IMR-90 (cell line): ENCODE results near the gene MDH1B. TPM values are rescaled to one million over a fixed set of nuclear protein-coding genes. Genes with fewer than 3 reads are reported as not detected.

Experiments used
- ATAC-seq: fragments of 200-7000 bp; cut with Tn5 transposase; 2 replicates; pipeline ENCODE4 v1.9.1; 2020; ENCODE audit warnings: low read depth, mild to moderate bottlenecking, moderate library complexity
- BruUV-seq: library from RNA; stranded (reverse); fragments of 400-500 nt; replicated peaks from 2 replicates; lab custom pipeline; 2021; lab: Mats Ljungman, UMichigan
- CTCF ChIA-PET: fragments of 300-600 bp; formaldehyde crosslinking; extraction: SDS; loops from one replicate; lab custom pipeline; 2021; ENCODE audit warnings: antibody characterized with exemption; lab: Yijun Ruan, JAX
- POLR2A ChIA-PET: fragments of 300-600 bp; sonication (Branson Sonifier 250); formaldehyde crosslinking; loops from one replicate; lab custom pipeline; 2022; ENCODE audit warnings: antibody characterized with exemption; ENCODE audit not compliant: unreplicated experiment; lab: Charles Lee
- DNase-seq: peaks from one replicate; pipeline ENCODE4 v3.0.0; 2013
- H2AFZ ChIP-seq: replicated peaks from 2 replicates; pipeline ENCODE3; 2013; ENCODE audit warnings: low read length, mild to moderate bottlenecking; ENCODE audit not compliant: poor library complexity
- H2AK5ac ChIP-seq: 2 replicates; pipeline ENCODE4 v1.6.1; 2013; ENCODE audit warnings: low read depth, low read length, inconsistent platforms
- H2AK9ac ChIP-seq: replicated peaks from 2 replicates; pipeline ENCODE3; 2013; ENCODE audit warnings: mild to moderate bottlenecking, low read depth, low read length, moderate library complexity; ENCODE audit not compliant: poor library complexity
- H2BK120ac ChIP-seq: 2 replicates; pipeline ENCODE4 v1.6.1; 2013; ENCODE audit warnings: low read depth, low read length, inconsistent platforms
- H2BK15ac ChIP-seq: 3 replicates; pipeline ENCODE4 v1.6.1; 2013; ENCODE audit warnings: low read depth, low read length, inconsistent platforms
- H2BK20ac ChIP-seq: 2 replicates; pipeline ENCODE4 v1.6.1; 2013; ENCODE audit warnings: low read depth, mild to moderate bottlenecking, inconsistent platforms, low read length, moderate library complexity
- H2BK5ac ChIP-seq: 2 replicates; pipeline ENCODE4 v1.6.1; 2013; ENCODE audit warnings: mild to moderate bottlenecking, low read depth, low read length, inconsistent platforms; ENCODE audit not compliant: poor library complexity, severe bottlenecking
- H3K14ac ChIP-seq: replicated peaks from 2 replicates; pipeline ENCODE4 v1.6.1; 2013; ENCODE audit warnings: low read depth, low read length, inconsistent platforms
- H3K18ac ChIP-seq: 2 replicates; pipeline ENCODE4 v1.6.1; 2013; ENCODE audit warnings: low read depth, low read length, control low read depth
- H3K23ac ChIP-seq: 2 replicates; pipeline ENCODE4 v1.6.1; 2013; ENCODE audit warnings: low read depth, low read length, inconsistent platforms
- H3K27ac ChIP-seq: 2 replicates; pipeline ENCODE4 v1.5.1; 2013; ENCODE audit warnings: mild to moderate bottlenecking, control low read depth, low read length; ENCODE audit not compliant: insufficient read depth
- H3K27me3 ChIP-seq: 2 replicates; pipeline ENCODE4 v1.6.1; 2013; ENCODE audit warnings: low read length; ENCODE audit not compliant: control insufficient read depth, insufficient read depth
- H3K36me3 ChIP-seq: 2 replicates; pipeline ENCODE4 v1.6.1; 2013; ENCODE audit warnings: low read length, mixed read lengths; ENCODE audit not compliant: control insufficient read depth, insufficient read depth
- H3K4ac ChIP-seq: 2 replicates; pipeline ENCODE4 v1.6.1; 2013; ENCODE audit warnings: low read depth, low read length, inconsistent platforms
- H3K4me1 ChIP-seq: 2 replicates; pipeline ENCODE4 v1.6.1; 2013; ENCODE audit warnings: low read length, mixed read lengths; ENCODE audit not compliant: control insufficient read depth, insufficient read depth
- H3K4me2 ChIP-seq: 2 replicates; pipeline ENCODE4 v1.6.1; 2013; ENCODE audit warnings: low read depth, mild to moderate bottlenecking, control low read depth, low read length, moderate library complexity
- H3K4me3 ChIP-seq: 2 replicates; pipeline ENCODE4 v1.5.1; 2013; ENCODE audit warnings: low read depth, mild to moderate bottlenecking, control low read depth, low read length, moderate library complexity; ENCODE audit not compliant: insufficient read depth
- H3K56ac ChIP-seq: 2 replicates; pipeline ENCODE4 v1.6.1; 2013; ENCODE audit warnings: low read length, inconsistent platforms; ENCODE audit not compliant: insufficient read depth; ENCODE audit errors: extremely low read depth
- H3K79me1 ChIP-seq, 2 experiments: 2 replicates each; pipeline ENCODE4 v1.6.1; 2013; ENCODE audit warnings: low read length in 2 of 2, inconsistent platforms in 1 of 2, low read depth in 1 of 2
- H3K9ac ChIP-seq: 2 replicates; pipeline ENCODE4 v1.6.1; 2013; ENCODE audit warnings: low read depth, low read length, control low read depth
- H3K9me1 ChIP-seq: 2 replicates; pipeline ENCODE4 v1.6.1; 2013; ENCODE audit warnings: low read length, inconsistent platforms; ENCODE audit not compliant: insufficient read depth
- H3K9me3 ChIP-seq: 2 replicates; pipeline ENCODE4 v1.6.1; 2013; ENCODE audit warnings: low read length; ENCODE audit not compliant: control insufficient read depth, insufficient read depth
- H4K20me1 ChIP-seq: 2 replicates; pipeline ENCODE4 v1.6.1; 2013; ENCODE audit warnings: low read length, inconsistent platforms; ENCODE audit not compliant: insufficient read depth
- H4K5ac ChIP-seq: 2 replicates; pipeline ENCODE4 v1.6.1; 2013; ENCODE audit warnings: mild to moderate bottlenecking, low read depth, low read length, control low read depth
- H4K8ac ChIP-seq, 2 experiments: 2 replicates each; pipeline ENCODE4 v1.6.1; 2013; ENCODE audit warnings: low read depth in 2 of 2, low read length in 2 of 2, control low read depth in 1 of 2, inconsistent platforms in 1 of 2
- H4K91ac ChIP-seq: 2 replicates; pipeline ENCODE4 v1.6.1; 2013; ENCODE audit warnings: low read depth, low read length, inconsistent platforms; ENCODE audit not compliant: insufficient read depth
- BHLHE40 ChIP-seq: fragments of 150-350 bp; IDR thresholded peaks from 2 replicates; pipeline ENCODE4 v1.6.1; 2016; ENCODE audit warnings: mild to moderate bottlenecking, low read depth, low read length
- CEBPB ChIP-seq: IDR thresholded peaks from 2 replicates; pipeline ENCODE4 v1.6.1; 2012; ENCODE audit warnings: low read depth, low read length, improper control_type of control experiment
- CHD1 ChIP-seq: IDR thresholded peaks from 2 replicates; pipeline ENCODE4 v1.6.1; 2012; ENCODE audit warnings: low read depth, low read length, improper control_type of control experiment
- CTCF ChIP-seq: conservative IDR thresholded peaks from 2 replicates; pipeline ENCODE4 v1.5.1; 2012; ENCODE audit warnings: mild to moderate bottlenecking, low read depth, low read length, improper control_type of control experiment
- ELK1 ChIP-seq: fragments of 150-350 bp; IDR thresholded peaks from 2 replicates; pipeline ENCODE4 v1.6.1; 2016; ENCODE audit warnings: low read depth, mild to moderate bottlenecking, low read length, moderate library complexity, borderline replicate concordance
- FOS ChIP-seq: fragments of 150-350 bp; IDR thresholded peaks from 2 replicates; pipeline ENCODE4 v1.6.1; 2016; ENCODE audit warnings: low read depth, low read length
- MAFK ChIP-seq: IDR thresholded peaks from 2 replicates; pipeline ENCODE4 v1.6.1; 2012; ENCODE audit warnings: low read depth, low read length, improper control_type of control experiment
- MAZ ChIP-seq: IDR thresholded peaks from 2 replicates; pipeline ENCODE4 v1.6.1; 2012; ENCODE audit warnings: low read depth, mild to moderate bottlenecking, low read length, improper control_type of control experiment, moderate library complexity, borderline replicate concordance
- MXI1 ChIP-seq: IDR thresholded peaks from 2 replicates; pipeline ENCODE4 v1.6.1; 2012; ENCODE audit warnings: low read depth, mild to moderate bottlenecking, low read length, moderate library complexity, borderline replicate concordance
- NFE2L2 ChIP-seq: fragments of 150-350 bp; IDR thresholded peaks from 2 replicates; pipeline ENCODE4 v1.6.1; 2016; ENCODE audit warnings: low read depth, mild to moderate bottlenecking, low read length
- POLR2A ChIP-seq: IDR thresholded peaks from 2 replicates; pipeline ENCODE4 v1.6.1; 2012; ENCODE audit warnings: mild to moderate bottlenecking, low read depth, low read length
- RAD21 ChIP-seq: IDR thresholded peaks from 2 replicates; pipeline ENCODE4 v1.6.1; 2012; ENCODE audit warnings: low read length, improper control_type of control experiment
- RCOR1 ChIP-seq: IDR thresholded peaks from 2 replicates; pipeline ENCODE4 v1.6.1; 2012; ENCODE audit warnings: mild to moderate bottlenecking, low read length, improper control_type of control experiment; ENCODE audit not compliant: insufficient replicate concordance
- RFX5 ChIP-seq: IDR thresholded peaks from 2 replicates; pipeline ENCODE4 v1.8.0; 2012; ENCODE audit warnings: low read depth, mild to moderate bottlenecking, low read length, moderate library complexity
- SMC3 ChIP-seq: fragments of 150-350 bp; IDR thresholded peaks from 2 replicates; pipeline ENCODE4 v1.6.1; 2016; ENCODE audit warnings: low read depth, mild to moderate bottlenecking, antibody characterized with exemption, low read length, moderate library complexity
- USF2 ChIP-seq: fragments of 150-350 bp; IDR thresholded peaks from 2 replicates; pipeline ENCODE4 v1.6.1; 2017; ENCODE audit warnings: mild to moderate bottlenecking, antibody characterized with exemption, low read length, low read depth
- WGBS, 2 experiments: methylation state at CpG; one replicate each; pipeline versions ENCODE4 v1.1.5 to v1.1.7; 2013; ENCODE audit warnings: missing lambda C conversion rate in 2 of 2; ENCODE audit not compliant: insufficient read length in 1 of 2; ENCODE audit errors: extremely low coverage in 2 of 2; 5-methylcytosine and 5-hydroxymethylcytosine counted together
- dilution Hi-C: fragments of 300-500 bp; cut with HindIII; formaldehyde crosslinking; loops from one replicate; pipeline ENCODE4 v1.14.3; 2018; ENCODE audit warnings: low sequenced_read_pairs; ENCODE audit not compliant: unreplicated experiment
- in situ Hi-C: fragments of 300-500 bp; cut with MboI; formaldehyde crosslinking; loops from 3 replicates; pipeline ENCODE4 v1.14.3; 2019; ENCODE audit warnings: low sequenced_read_pairs, inconsistent platforms, mixed read lengths
- intact Hi-C: fragments of 100-400 bp; cut with micrococcal nuclease; formaldehyde crosslinking; loops from 2 replicates; pipeline ENCODE4 v1.10.0; 2022
- polyA plus RNA-seq, 3 experiments: library from polyadenylated mRNA; depleted of rRNA; stranded (reverse); fragments of >200 nt; gene quantifications; 2 replicates each; pipeline ENCODE4 v1.2.3, GENCODE V29; 2012; ENCODE audit warnings: low replicate concordance in 1 of 3
- total RNA-seq: library from RNA; depleted of rRNA; stranded (reverse); fragments of >200 nt; gene quantifications from 2 replicates; pipeline ENCODE4 v1.2.3, GENCODE V29; 2012

Gene MDH1B
- total and polyA plus RNA-seq, 2 of the 4 experiments (the other 2 are of a cell fraction): 0.38 to 0.54 TPM

- POLR2A ChIA-PET: no interaction called here
- dilution Hi-C loops (no loop called here), intact Hi-C loops (loop anchor here (10.0 kb wide), 1 partner anchor 256 kb away; no protein-coding TSS in a partner anchor)
Measured at GRCh38 chr2:206799083-206799482, 34.0 kb upstream of the MDH1B start.

More at GRCh38 chr2:206799083-206799482, 34.0 kb upstream of the MDH1B start:
- TF ChIP-seq FOS (no peak), ELK1 (no peak), USF2 (no peak), CTCF (no peak), NFE2L2 (no peak), RAD21 (no peak), RFX5 (no peak), MAZ (no peak), MXI1 (no peak), MAFK (no peak), SMC3 (no peak), POLR2A (no peak), CHD1 (no peak), CEBPB (no peak), RCOR1 (no peak), BHLHE40 (no peak)
- H3K4me2 ChIP-seq: no peak overlapping the region
- no peak overlapping the region for H2BK20ac ChIP-seq
- no peak overlapping the region for H3K23ac ChIP-seq
- H2AK9ac ChIP-seq: no peak overlapping the region
- no peak overlapping the region for H3K18ac ChIP-seq
- ATAC-seq: no peak
- no peak overlapping the region for H4K91ac ChIP-seq
- CTCF ChIA-PET: interaction anchor here (2.5 kb wide), 1 partner anchor 8 kb away, joined by 15 read pairs; no protein-coding TSS in a partner anchor
- H3K79me1 ChIP-seq: no peaks in the 10 kb centered on the region
- H4K5ac ChIP-seq: no peak overlapping the region
- H3K9me1 ChIP-seq: no peaks in the 10 kb centered on the region
- no peak overlapping the region for H2BK15ac ChIP-seq
- no peak overlapping the region for H3K9ac ChIP-seq
- no peaks in the 10 kb centered on the region for H4K20me1 ChIP-seq
- H3K4me3 ChIP-seq: no peak overlapping the region
- no peak overlapping the region for H3K27ac ChIP-seq
- 100% methylated on average over 1 of the region's 3 CpGs; no CpG with 5 or more reads in 1 of the 2 experiments for WGBS, 2 experiments
- no peaks in the 10 kb centered on the region for H3K27me3 ChIP-seq
- H3K56ac ChIP-seq: no peak overlapping the region
- BruUV-seq: no TSS peak
- no peaks in the 10 kb centered on the region for H3K9me3 ChIP-seq
- H4K8ac ChIP-seq: no peak overlapping the region
- no peak overlapping the region for H2AK5ac ChIP-seq
- no peaks in the 10 kb centered on the region for H3K4me1 ChIP-seq
- no peak overlapping the region for H2BK5ac ChIP-seq
- no peak overlapping the region for H3K4ac ChIP-seq
- H3K14ac ChIP-seq: no peak overlapping the region
- in situ Hi-C loops: loop anchor here (5.0 to 25.0 kb wide), 2 partner anchors 673 to 938 kb away; no protein-coding TSS in a partner anchor
- H2AFZ ChIP-seq: no peak overlapping the region
- DNase-seq: peak; percentile 34
- peaks cover 4% of the 10 kb centered on the region for H3K36me3 ChIP-seq
- H2BK120ac ChIP-seq: no peak overlapping the region
